Activated B cell treated with CpG ODN at 0.5 μM for 24 hours (primary cell): ENCODE data around the gene KCNH6. TPM values are rescaled to one million over a fixed set of nuclear protein-coding genes. Genes with fewer than 3 reads are reported as not detected.

Experiments used
- ATAC-seq: fragments of 200-7000 bp; cut with Tn5 transposase; one replicate; pipeline ENCODE4 v1.10.0; 2021; ENCODE audit warnings: low read depth, mild to moderate bottlenecking, moderate library complexity
- CTCF ChIA-PET: fragments of 350-600 bp; sonication (Branson Sonifier 250); formaldehyde crosslinking; loops from one replicate; lab custom pipeline; 2021; ENCODE audit warnings: antibody characterized with exemption; lab: Charles Lee
- POLR2A ChIA-PET: fragments of 350-600 bp; sonication (Branson Sonifier 250); formaldehyde crosslinking; loops from one replicate; lab custom pipeline; 2021; ENCODE audit warnings: antibody characterized with exemption; lab: Charles Lee
- DNase-seq: peaks from one replicate; pipeline ENCODE4 v3.0.0; 2022
- H3K27ac Mint-ChIP-seq: one replicate; pipeline ENCODE4 v1.8.0; 2020; ENCODE audit warnings: mixed read lengths
- H3K27me3 Mint-ChIP-seq: one replicate; pipeline ENCODE4 v1.8.0; 2021; ENCODE audit warnings: mixed read lengths
- H3K36me3 Mint-ChIP-seq: one replicate; pipeline ENCODE4 v1.8.0; 2021; ENCODE audit warnings: low read depth, mixed read lengths
- H3K4me1 Mint-ChIP-seq: one replicate; pipeline ENCODE4 v1.8.0; 2021; ENCODE audit warnings: mixed read lengths
- H3K4me3 Mint-ChIP-seq: one replicate; pipeline ENCODE4 v1.8.0; 2020; ENCODE audit warnings: mild to moderate bottlenecking, mixed read lengths
- H3K9me3 Mint-ChIP-seq: one replicate; pipeline ENCODE4 v1.8.0; 2020; ENCODE audit warnings: mixed read lengths
- CTCF ChIP-seq: fragments of 200-600 bp; IDR thresholded peaks from one replicate; pipeline ENCODE4 v1.8.0; 2022; ENCODE audit warnings: antibody characterized with exemption, mild to moderate bottlenecking
- intact Hi-C: fragments of 100-400 bp; cut with micrococcal nuclease; formaldehyde crosslinking; loops from one replicate; pipeline ENCODE4 v1.15.1; 2024
- total RNA-seq: library from RNA; stranded (reverse); gene quantifications from 2 replicates; pipeline ENCODE4 v1.2.3, GENCODE V29; 2022

KCNH6 gene
- total RNA-seq, 1 donor from 2014 or later, result not detected

DNA sequence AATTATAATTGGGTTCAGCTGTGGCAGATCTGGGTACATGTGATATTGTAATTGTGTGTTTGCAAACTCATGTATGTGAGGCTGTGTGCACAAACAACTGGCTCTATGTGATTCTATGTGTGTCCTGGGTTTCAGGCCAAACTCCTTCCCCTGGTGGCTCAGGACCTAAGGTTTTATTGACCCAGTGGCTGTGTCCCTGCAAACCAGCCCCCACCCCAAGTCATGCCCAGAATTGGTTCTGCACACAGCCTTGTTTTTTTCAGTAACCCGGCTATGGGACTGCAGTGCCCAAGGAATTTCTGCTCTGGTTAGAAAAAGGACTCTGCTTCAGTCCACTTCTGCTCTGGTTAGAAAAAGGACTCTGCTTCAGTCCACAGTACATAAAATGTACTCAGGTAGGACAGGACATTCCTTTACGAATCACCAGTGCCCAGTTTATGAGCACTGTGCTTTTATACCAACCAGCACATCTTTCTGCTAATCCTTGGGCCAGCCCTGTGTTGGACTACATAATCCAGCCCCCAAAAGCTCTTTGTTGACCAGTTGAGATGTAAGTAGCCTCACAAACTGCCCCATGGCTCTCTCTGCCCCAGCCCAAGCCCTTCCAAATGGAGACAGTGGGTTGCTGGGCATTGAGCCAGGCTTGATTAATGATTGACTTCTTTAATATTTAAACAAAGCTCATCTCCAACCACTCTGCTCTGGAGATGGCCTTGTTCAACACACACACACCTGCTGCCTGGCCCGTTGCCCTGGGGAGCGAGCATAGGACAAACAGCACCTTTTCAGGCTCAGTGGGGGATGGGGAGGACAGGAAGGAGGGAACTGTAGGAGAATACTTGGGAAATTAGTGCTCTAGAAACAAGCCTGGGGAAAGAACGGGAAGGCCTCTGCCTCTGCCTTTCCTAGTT, 2.9 kb upstream of the KCNH6 start:
- Mint-ChIP-seq H3K9me3 (no peaks in the 10 kb centered on the region), H3K4me3 (no peak overlapping the region), H3K27ac (no peak overlapping the region), H3K27me3 (peaks cover 39% of the 10 kb centered on the region), H3K36me3 (no peaks in the 10 kb centered on the region), H3K4me1 (no peaks in the 10 kb centered on the region)
- ChIA-PET POLR2A (no interaction called here), CTCF (no interaction called here)
- DNase-seq (no peak), ATAC-seq (no peak)
- TF ChIP-seq CTCF, result no peak
- intact Hi-C loops, result no loop called here

DNA sequence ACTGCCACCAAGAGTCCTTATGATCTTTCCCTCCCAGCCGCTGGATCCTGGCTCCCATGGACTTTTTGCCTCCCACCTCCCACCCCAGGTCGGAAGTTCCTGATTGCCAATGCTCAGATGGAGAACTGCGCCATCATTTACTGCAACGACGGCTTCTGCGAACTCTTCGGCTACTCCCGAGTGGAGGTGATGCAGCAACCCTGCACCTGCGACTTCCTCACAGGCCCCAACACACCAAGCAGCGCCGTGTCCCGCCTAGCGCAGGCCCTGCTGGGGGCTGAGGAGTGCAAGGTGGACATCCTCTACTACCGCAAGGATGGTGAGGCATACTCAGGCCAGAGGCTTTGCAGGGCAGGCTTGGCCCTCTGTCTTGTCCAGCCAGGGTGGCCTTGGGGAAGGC, 893 bp downstream of the KCNH6 start:
- Mint-ChIP-seq H3K27me3 (peaks cover 46% of the 10 kb centered on the region), H3K27ac (no peak overlapping the region), H3K4me3 (no peak overlapping the region), H3K36me3 (no peaks in the 10 kb centered on the region), H3K4me1 (no peaks in the 10 kb centered on the region), H3K9me3 (no peaks in the 10 kb centered on the region)
- no peak for TF ChIP-seq CTCF
- ChIA-PET POLR2A (no interaction called here), CTCF (no interaction called here)
- DNase-seq, result no peak
- intact Hi-C loops, result no loop called here
- ATAC-seq, result no peak

- no peaks in the 10 kb centered on the region for H3K36me3 Mint-ChIP-seq
- peaks cover 42% of the 10 kb centered on the region for H3K27me3 Mint-ChIP-seq
- intact Hi-C loops, result no loop called here
- H3K4me3 Mint-ChIP-seq, result no peak overlapping the region
- ChIA-PET CTCF (no interaction called here), POLR2A (no interaction called here)
- DNase-seq (no peak), ATAC-seq (no peak)
- no peak for TF ChIP-seq CTCF
- H3K27ac Mint-ChIP-seq, result no peak overlapping the region
- no peaks in the 10 kb centered on the region for H3K9me3 Mint-ChIP-seq
- H3K4me1 Mint-ChIP-seq, result no peaks in the 10 kb centered on the region
Measured at GRCh38 chr17:63525190-63525946, 2.2 kb downstream of the KCNH6 start.

GRCh38 chr17:63526861-63527260, 3.7 kb downstream of the KCNH6 start:
- Mint-ChIP-seq H3K27me3 (peaks cover 37% of the 10 kb centered on the region), H3K4me1 (no peaks in the 10 kb centered on the region), H3K9me3 (no peaks in the 10 kb centered on the region), H3K36me3 (no peaks in the 10 kb centered on the region), H3K27ac (no peak overlapping the region), H3K4me3 (no peak overlapping the region)
- DNase-seq (no peak), ATAC-seq (no peak)
- intact Hi-C loops, result no loop called here
- POLR2A ChIA-PET, result interaction anchor here (0.6 kb wide), 1 partner anchor 56 kb away, joined by 3 read pairs; no protein-coding TSS in a partner anchor
- no peak for TF ChIP-seq CTCF
- CTCF ChIA-PET, result no interaction called here

DNA sequence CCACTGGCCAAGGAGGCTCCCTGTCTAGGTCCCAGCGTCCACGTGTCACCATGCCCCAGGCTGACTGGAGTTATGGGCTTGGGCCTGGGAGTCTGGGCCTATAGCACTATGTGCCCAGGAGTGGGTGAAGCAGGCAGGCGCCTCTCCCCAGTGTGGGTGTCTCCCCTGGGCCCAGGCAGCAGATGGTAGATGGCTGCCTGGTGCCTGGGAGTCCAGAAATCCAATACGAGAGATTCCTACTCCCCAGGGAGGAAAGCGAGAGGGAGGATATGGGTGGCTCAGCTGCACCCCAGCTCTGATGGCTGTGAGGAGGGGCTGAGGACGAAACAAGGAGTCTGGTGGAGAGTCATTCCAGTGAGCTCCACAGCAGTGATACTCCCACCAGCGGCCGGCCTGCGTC, 5.0 kb downstream of the KCNH6 start:
- no peak overlapping the region for H3K4me3 Mint-ChIP-seq
- POLR2A ChIA-PET, result no interaction called here

More for the DNA sequence above, 5.0 kb downstream of the KCNH6 start:
- Mint-ChIP-seq H3K27ac (no peak overlapping the region), H3K27me3 (peaks cover 32% of the 10 kb centered on the region), H3K4me1 (no peaks in the 10 kb centered on the region), H3K36me3 (no peaks in the 10 kb centered on the region), H3K9me3 (no peaks in the 10 kb centered on the region)
- CTCF ChIA-PET, result no interaction called here
- ATAC-seq (no peak), DNase-seq (no peak)
- TF ChIP-seq CTCF, result no peak
- intact Hi-C loops, result no loop called here
